SK-N-SH (cell line): ENCODE data around the gene SLC66A1. TPM values are rescaled to one million over a fixed set of nuclear protein-coding genes. Genes with fewer than 3 reads are reported as not detected.

Experiments used
- CTCF ChIA-PET: fragments of 300-600, 350-600 bp; formaldehyde crosslinking; extraction: SDS; loops from one replicate; lab custom pipeline; 2021; lab: Yijun Ruan, JAX
- POLR2A ChIA-PET: fragments of 350-600 bp; sonication (Branson Sonifier 250); formaldehyde crosslinking; extraction: SDS; loops from one replicate; lab custom pipeline; 2020; ENCODE audit warnings: antibody characterized with exemption, inconsistent platforms; lab: Yijun Ruan, JAX
- DNase-seq: peaks from one replicate; pipeline ENCODE4 v3.0.0; 2012
- H2AFZ ChIP-seq: fragments of 200-600 bp; sonication (generic); 2 replicates; pipeline ENCODE4 v1.8.1; 2016; ENCODE audit warnings: antibody characterized with exemption, mild to moderate bottlenecking, low read depth
- H3F3A ChIP-seq: fragments of 200-600 bp; sonication (generic); replicated peaks from 2 replicates; pipeline ENCODE3; 2016; ENCODE audit warnings: antibody characterized with exemption, mild to moderate bottlenecking; ENCODE audit not compliant: insufficient read depth
- H3K27ac ChIP-seq, 2 experiments: fragments of 200-500 bp in 1 of 2; fragments of 200-600 bp in 1 of 2; sonication (Bioruptor generic) in 1 of 2; sonication (generic), shearing (Covaris generic) in 1 of 2; 2 replicates each; pipeline versions ENCODE4 v1.5.1 to v1.6.1; 2014 to 2016; ENCODE audit warnings: low read depth in 2 of 2, inconsistent platforms in 1 of 2, low read length in 1 of 2, mild to moderate bottlenecking in 1 of 2, mixed read lengths in 1 of 2
- H3K27me3 ChIP-seq: fragments of 200-600 bp; sonication (generic), shearing (Covaris generic); 2 replicates; pipeline ENCODE4 v1.6.1; 2016; ENCODE audit warnings: mixed run types; ENCODE audit not compliant: insufficient read depth
- H3K36me3 ChIP-seq, 2 experiments: fragments of 200-500 bp in 1 of 2; fragments of 200-600 bp in 1 of 2; sonication (Bioruptor generic) in 1 of 2; sonication (generic) in 1 of 2; replicated peaks in 1 of 2; 2 replicates each; pipeline versions ENCODE3 to v1.5.1; 2014 to 2016; ENCODE audit warnings: low read length in 1 of 2, mild to moderate bottlenecking in 1 of 2; ENCODE audit not compliant: insufficient read depth in 2 of 2, control insufficient read depth in 1 of 2
- H3K4me1 ChIP-seq, 2 experiments: fragments of 200-500 bp in 1 of 2; fragments of 200-600 bp in 1 of 2; sonication (Bioruptor generic) in 1 of 2; sonication (generic), shearing (Covaris generic) in 1 of 2; 2 replicates each; pipeline versions ENCODE4 v1.5.1 to v1.6.1; 2014 to 2016; ENCODE audit warnings: low read depth in 1 of 2, low read length in 1 of 2, mixed run types in 1 of 2; ENCODE audit not compliant: insufficient read depth in 2 of 2, control insufficient read depth in 1 of 2
- H3K4me2 ChIP-seq: fragments of 200-600 bp; sonication (generic), shearing (Covaris generic); 2 replicates; pipeline ENCODE4 v1.6.1; 2017; ENCODE audit warnings: mixed run types
- H3K4me3 ChIP-seq, 2 experiments: fragments of 200-500 bp in 1 of 2; fragments of 200-600 bp in 1 of 2; sonication (Bioruptor generic) in 1 of 2; sonication (generic), shearing (Covaris generic) in 1 of 2; 2 replicates each; pipeline versions ENCODE4 v1.5.1 to v1.8.1; 2014 to 2016; ENCODE audit warnings: low read depth in 2 of 2, inconsistent platforms in 1 of 2, low read length in 1 of 2, mild to moderate bottlenecking in 1 of 2, mixed read lengths in 1 of 2, moderate library complexity in 1 of 2
- H3K79me2 ChIP-seq: fragments of 200-600 bp; sonication (generic); 2 replicates; pipeline ENCODE4 v1.8.1; 2017; ENCODE audit warnings: mild to moderate bottlenecking; ENCODE audit not compliant: insufficient read depth
- H3K9ac ChIP-seq: fragments of 200-600 bp; sonication (generic); 2 replicates; pipeline ENCODE4 v1.6.1; 2017; ENCODE audit warnings: mixed run types
- H3K9me2 ChIP-seq: fragments of 200-600 bp; sonication (generic); 2 replicates; pipeline ENCODE4 v1.6.1; 2017; ENCODE audit warnings: mixed run types
- H3K9me3 ChIP-seq: fragments of 200-600 bp; sonication (generic); 2 replicates; pipeline ENCODE4 v1.6.1; 2017; ENCODE audit warnings: mixed run types, mild to moderate bottlenecking, moderate library complexity
- H4K20me1 ChIP-seq: fragments of 200-600 bp; sonication (generic); 2 replicates; pipeline ENCODE4 v1.6.1; 2017; ENCODE audit warnings: mild to moderate bottlenecking, mixed run types; ENCODE audit not compliant: insufficient read depth
- CHD2 ChIP-seq: fragments of 150-350 bp; IDR thresholded peaks from 2 replicates; pipeline ENCODE4 v1.6.1; 2018; ENCODE audit warnings: low read length; ENCODE audit not compliant: partially characterized antibody
- CTCF ChIP-seq: fragments of 200-600 bp; sonication (generic); IDR thresholded peaks from 2 replicates; pipeline ENCODE4 v1.6.1; 2017; ENCODE audit warnings: antibody characterized with exemption, mild to moderate bottlenecking, moderate library complexity
- EP300 ChIP-seq, 2 experiments: IDR thresholded peaks; 2 replicates each; pipeline versions ENCODE4 v1.4.0 to v1.6.1; 2012; ENCODE audit warnings: borderline replicate concordance in 1 of 2, low read depth in 1 of 2, low read length in 1 of 2
- FOSL2 ChIP-seq: IDR thresholded peaks from 2 replicates; pipeline ENCODE4 v1.4.0; 2012; ENCODE audit warnings: low read depth, mild to moderate bottlenecking, moderate library complexity, borderline replicate concordance
- FOXJ3 ChIP-seq: sonication (generic); formaldehyde crosslinking; IDR thresholded peaks from 2 replicates; pipeline ENCODE4 v1.5.1; 2020; ENCODE audit warnings: mild to moderate bottlenecking, missing genetic modification reagents
- FOXM1 ChIP-seq: IDR thresholded peaks from 2 replicates; pipeline ENCODE4 v1.4.0; 2012; ENCODE audit warnings: low read depth, mild to moderate bottlenecking
- GABPA ChIP-seq: IDR thresholded peaks from 2 replicates; pipeline ENCODE4 v1.4.0; 2012; ENCODE audit warnings: low read depth, mild to moderate bottlenecking
- GATA2 ChIP-seq: sonication (generic); formaldehyde crosslinking; IDR thresholded peaks from 2 replicates; pipeline ENCODE4 v1.5.0; 2020; ENCODE audit warnings: mild to moderate bottlenecking, missing genetic modification reagents
- IRF3 ChIP-seq: fragments of 150-350 bp; IDR thresholded peaks from 2 replicates; pipeline ENCODE4 v1.6.1; 2016; ENCODE audit warnings: mild to moderate bottlenecking, low read depth, low read length
- RCOR1 ChIP-seq: fragments of 150-350 bp; IDR thresholded peaks from 2 replicates; pipeline ENCODE4 v1.6.1; 2017; ENCODE audit warnings: antibody characterized with exemption, low read length
- REST ChIP-seq: IDR thresholded peaks from 2 replicates; pipeline ENCODE4 v1.6.1; 2012; ENCODE audit warnings: mild to moderate bottlenecking, low read depth, low read length, moderate library complexity
- TCF12 ChIP-seq: IDR thresholded peaks from 2 replicates; pipeline ENCODE4 v1.4.0; 2012
- WGBS: methylation state at CpG from one replicate; pipeline ENCODE4 v1.1.6; 2017; ENCODE audit warnings: low lambda C conversion rate; 5-methylcytosine and 5-hydroxymethylcytosine counted together
- polyA plus RNA-seq, 3 experiments: library from polyadenylated mRNA; depleted of rRNA; stranded (reverse); fragments of >200 nt; gene quantifications; 2 replicates each; pipeline ENCODE4 v1.2.3, GENCODE V29; 2012

Gene SLC66A1
- polyA plus RNA-seq, 1 of the 3 experiments (the other 2 are of a cell fraction), result 16.9 TPM

DNA sequence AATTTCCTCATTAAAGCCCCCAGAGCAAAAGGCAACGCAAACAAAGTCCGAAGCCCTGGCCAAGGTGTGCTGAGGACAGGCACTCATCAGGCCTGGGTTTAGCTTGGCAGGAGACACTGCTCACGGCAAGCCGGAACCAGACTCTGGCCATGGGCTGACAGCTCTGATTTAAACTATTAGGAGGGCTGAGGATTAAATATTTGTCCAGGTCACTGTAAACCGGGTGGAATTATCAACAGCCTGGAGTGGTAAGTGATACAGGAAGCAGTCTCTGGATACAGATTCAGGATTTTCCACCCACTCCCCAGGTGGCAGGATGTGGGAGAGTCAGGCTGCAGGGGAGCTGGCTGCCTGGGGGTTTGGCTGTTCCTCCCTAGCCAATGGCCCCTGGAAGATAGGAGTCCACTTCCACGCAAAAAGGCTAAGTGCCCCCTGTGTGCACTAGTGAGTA lies 42.4 kb downstream of the SLC66A1 start:
- POLR2A ChIA-PET, result interaction anchor here (0.6 kb wide), 1 partner anchor 358 kb away, joined by 3 read pairs; no protein-coding TSS in a partner anchor
- no peak for DNase-seq
- peak overlapping the region in 1 of 2 experiments; percentile 71; a peak in 2 of 4 replicates for H3K27ac ChIP-seq
- H3K9me3 ChIP-seq, result no peaks in the 10 kb centered on the region
- H3K4me2 ChIP-seq, result no peak overlapping the region
- CTCF ChIA-PET, result interaction anchor here (0.9 to 5.3 kb wide), 6 partner anchors 10 to 296 kb away, joined by 3 to 31 read pairs (median 5); no protein-coding TSS in a partner anchor
- no peaks in the 10 kb centered on the region for H3F3A ChIP-seq
- no peaks in the 10 kb centered on the region for H3K9me2 ChIP-seq
- TF ChIP-seq FOXJ3 (CRISPR knock-in tag) (no peak), REST (no peak), FOSL2 (no peak), TCF12 (no peak), RCOR1 (no peak), CTCF (no peak), FOXM1 (no peak), CHD2 (no peak), GATA2 (CRISPR knock-in tag) (no peak), GABPA (no peak)
- peaks cover 19% of the 10 kb centered on the region for H4K20me1 ChIP-seq
- no peaks in the 10 kb centered on the region for H3K27me3 ChIP-seq
- H3K9ac ChIP-seq, result no peak overlapping the region
- peaks cover 0 to 42% of the 10 kb centered on the region in 2 experiments; a peak in 1 of 4 replicates for H3K4me1 ChIP-seq
- WGBS, result 87% methylated on average over 3 of the region's 6 CpGs
- H3K36me3 ChIP-seq, result peaks cover 22 to 55% of the 10 kb centered on the region in 2 experiments
- H3K79me2 ChIP-seq, result peaks cover 10% of the 10 kb centered on the region; the same call in 1 of the 2 replicates
- H3K4me3 ChIP-seq, result no peak overlapping the region
- no peak overlapping the region for H2AFZ ChIP-seq

DNA sequence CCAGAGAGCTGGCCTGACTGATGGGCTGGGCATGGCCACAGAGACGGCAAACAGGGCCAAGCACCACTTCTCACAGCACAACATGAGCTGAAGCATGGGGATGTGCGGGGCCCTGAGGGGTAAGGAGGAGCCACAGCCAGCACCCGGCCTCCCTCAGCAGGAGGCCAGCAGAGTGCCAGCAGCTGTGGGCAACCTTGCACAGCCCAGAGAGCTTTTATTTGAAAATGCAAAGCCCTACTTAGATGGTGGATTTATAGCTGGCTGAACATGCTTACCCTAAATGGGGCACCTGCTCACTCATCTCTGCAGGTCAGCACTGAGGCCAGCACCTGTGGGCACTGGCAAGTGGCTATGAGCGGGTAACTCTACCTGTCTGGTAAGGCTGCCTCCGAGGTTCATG lies 44.1 kb downstream of the SLC66A1 start:
- Histone ChIP-seq H3K4me3 (no peak overlapping the region), H3K4me1 (peaks cover 0 to 54% of the 10 kb centered on the region in 2 experiments; a peak in 1 of 4 replicates), H3K36me3 (peaks cover 25 to 54% of the 10 kb centered on the region in 2 experiments), H3K9me3 (no peaks in the 10 kb centered on the region), H3F3A (no peaks in the 10 kb centered on the region), H3K79me2 (peaks cover 26% of the 10 kb centered on the region; the same call in 1 of the 2 replicates), H3K9me2 (no peaks in the 10 kb centered on the region), H3K4me2 (no peak overlapping the region), H2AFZ (no peak overlapping the region), H4K20me1 (peaks cover 36% of the 10 kb centered on the region), H3K27ac (peak overlapping the region in 1 of 2 experiments; percentile 73; a peak in 2 of 4 replicates), H3K27me3 (no peaks in the 10 kb centered on the region), H3K9ac (no peak overlapping the region)
- POLR2A ChIA-PET, result no interaction called here
- no peak for DNase-seq
- CTCF ChIA-PET, result interaction anchor here (1.4 to 2.0 kb wide), 3 partner anchors 13 to 298 kb away, joined by 4 to 11 read pairs (median 8); no protein-coding TSS in a partner anchor
- TF ChIP-seq GABPA, result no peak
- TF ChIP-seq FOXM1, result no peak
- TF ChIP-seq EP300 (IDR thresholded peaks at IDR 0.05; ENCODE audit: borderline replicate concordance in 1 of 2, low read depth in 1 of 2, low read length in 1 of 2), result no peak
- TF ChIP-seq IRF3, result no peak
- no peak for TF ChIP-seq RCOR1
- no CpG with 5 or more reads among the region's 5 CpGs for WGBS
